Thyroid gland (tissue), 4 donors: ENCODE data around the gene STAP2. TPM values are rescaled to one million over a fixed set of nuclear protein-coding genes. Genes with fewer than 3 reads are reported as not detected.
A peak's percentile ranks its signal among the peaks of the same experiment; 100 is the strongest.

Experiments used
- DNase-seq, 2 donors: peaks; one replicate each; pipeline ENCODE4 v3.0.0-alpha.2; 2019
- H3K27ac ChIP-seq, 3 donors: fragments of 200-600 bp; sonication (generic); 1 replicate in 2 of 3; 2 replicates in 1 of 3; pipeline ENCODE4 v1.5.1; 2016 to 2019; ENCODE audit warnings: mild to moderate bottlenecking in 1 of 3, moderate library complexity in 1 of 3
- H3K27me3 ChIP-seq: fragments of 200-600 bp; sonication (generic); one replicate; pipeline ENCODE4 v1.5.1; 2019
- H3K36me3 ChIP-seq, 2 donors: fragments of 200-600 bp; sonication (generic); one replicate each; pipeline ENCODE4 v1.5.1; 2016 to 2019
- H3K4me1 ChIP-seq, 2 donors: fragments of 200-600 bp; sonication (generic); one replicate each; pipeline ENCODE4 v1.5.1; 2017 to 2019
- H3K4me3 ChIP-seq, 3 donors: fragments of 200-600 bp; sonication (generic); replicated peaks in 1 of 3; 1 replicate in 2 of 3; 2 replicates in 1 of 3; pipeline ENCODE4 v1.5.1; 2016; ENCODE audit warnings: mild to moderate bottlenecking in 1 of 3
- H3K9me3 ChIP-seq: fragments of 200-600 bp; sonication (generic); one replicate; pipeline ENCODE4 v1.5.1; 2017
- CTCF ChIP-seq, 6 experiments: fragments of 200-600 bp in 3 of 6; fragments of 450-650 bp in 3 of 6; sonication (generic) in 3 of 6; IDR thresholded peaks; one replicate each; pipeline ENCODE4 v1.5.1; 2016 to 2019; ENCODE audit warnings: antibody characterized with exemption in 6 of 6, mild to moderate bottlenecking in 2 of 6, inconsistent platforms in 1 of 6, moderate library complexity in 1 of 6
- POLR2A ChIP-seq, 2 donors: fragments of 450-650 bp; IDR thresholded peaks; one replicate each; pipeline ENCODE4 v1.6.1; 2017; ENCODE audit warnings: antibody characterized with exemption in 2 of 2, mild to moderate bottlenecking in 2 of 2, moderate library complexity in 1 of 2
- WGBS, 2 donors: methylation state at CpG; one replicate each; pipeline ENCODE4 v1.1.5; 2017; 5-methylcytosine and 5-hydroxymethylcytosine counted together
- intact Hi-C: fragments of 100-400 bp; cut with DNase I; formaldehyde crosslinking; loops from one replicate; pipeline ENCODE4 v1.15.1; 2023
- total RNA-seq, 4 donors: library from RNA; depleted of rRNA; stranded (reverse); fragments of >200 nt; gene quantifications; one replicate each; pipeline ENCODE4 v1.2.3, GENCODE V29; 2016

The STAP2 gene
- total RNA-seq, 4 donors from 2014 or later, result 12.1 to 50.6 (median 29.7) TPM

- Histone ChIP-seq H3K27me3 (no peaks in the 10 kb centered on the region), H3K9me3 (no peaks in the 10 kb centered on the region), H3K4me1 (no peaks in the 10 kb centered on the region), H3K36me3 (peaks cover 28 to 33% of the 10 kb centered on the region in 2 donors), H3K27ac (no peak overlapping the region), H3K4me3 (no peak overlapping the region)
- intact Hi-C loops, result no loop called here
- DNase-seq, result no peak
- no peak for TF ChIP-seq CTCF (IDR thresholded peaks at IDR 0.05)
- TF ChIP-seq POLR2A (IDR thresholded peaks at IDR 0.05), result no peak
- WGBS, 2 donors, result 83 to 89% methylated on average over 8 to 12 of the region's 23 CpGs
These were observed 18.6 kb upstream of the STAP2 start for GRCh38 chr19:4357095-4357797.

- H3K27me3 ChIP-seq, result no peaks in the 10 kb centered on the region
- H3K4me3 ChIP-seq, result no peak overlapping the region
- TF ChIP-seq POLR2A (IDR thresholded peaks at IDR 0.05) (no peak), CTCF (IDR thresholded peaks at IDR 0.05) (no peak)
- no peaks in the 10 kb centered on the region for H3K9me3 ChIP-seq
- peaks cover 8 to 11% of the 10 kb centered on the region in 2 donors for H3K36me3 ChIP-seq
- DNase-seq, result no peak
- intact Hi-C loops, result no loop called here
- H3K27ac ChIP-seq, result no peak overlapping the region
- H3K4me1 ChIP-seq, result no peaks in the 10 kb centered on the region
- WGBS, 2 donors, result 85 to 100% methylated on average over 6 to 7 of the region's 17 CpGs
These were observed 16.3 kb upstream of the STAP2 start for GRCh38 chr19:4354897-4355296.

GRCh38 chr19:4354282-4354681 lies 15.7 kb upstream of the STAP2 start:
- 91 to 95% methylated on average over 5 to 12 of the region's 12 CpGs for WGBS, 2 donors
- TF ChIP-seq POLR2A (IDR thresholded peaks at IDR 0.05) (no peak), CTCF (IDR thresholded peaks at IDR 0.05) (no peak)
- Histone ChIP-seq H3K4me1 (no peaks in the 10 kb centered on the region), H3K9me3 (no peaks in the 10 kb centered on the region), H3K4me3 (no peak overlapping the region), H3K27me3 (no peaks in the 10 kb centered on the region), H3K36me3 (peaks cover 2 to 5% of the 10 kb centered on the region in 2 donors), H3K27ac (no peak overlapping the region)
- no peak for DNase-seq
- intact Hi-C loops, result no loop called here

- no peaks in the 10 kb centered on the region for H3K27me3 ChIP-seq
- H3K9me3 ChIP-seq, result no peaks in the 10 kb centered on the region
- TF ChIP-seq CTCF (IDR thresholded peaks at IDR 0.05) (peak; percentile 39 to 92 (median 71)), POLR2A (IDR thresholded peaks at IDR 0.05) (no peak)
- H3K4me1 ChIP-seq, result no peaks in the 10 kb centered on the region
- WGBS, 2 donors, result 36 to 40% methylated on average over 8 to 9 of the region's 9 CpGs
- intact Hi-C loops, result no loop called here
- H3K27ac ChIP-seq, result no peak overlapping the region
- peak; percentile 37 to 45 for DNase-seq
- no peak overlapping the region for H3K4me3 ChIP-seq
- no peaks in the 10 kb centered on the region for H3K36me3 ChIP-seq
These were observed 14.1 kb upstream of the STAP2 start for GRCh38 chr19:4352701-4353121.

GRCh38 chr19:4350726-4351125 lies 12.1 kb upstream of the STAP2 start:
- TF ChIP-seq CTCF (IDR thresholded peaks at IDR 0.05) (no peak), POLR2A (IDR thresholded peaks at IDR 0.05) (no peak)
- intact Hi-C loops, result no loop called here
- Histone ChIP-seq H3K9me3 (no peaks in the 10 kb centered on the region), H3K4me3 (no peak overlapping the region), H3K36me3 (no peaks in the 10 kb centered on the region), H3K27ac (no peak overlapping the region), H3K4me1 (no peaks in the 10 kb centered on the region), H3K27me3 (no peaks in the 10 kb centered on the region)
- WGBS, 2 donors, result 95% methylated on average over 9 of the region's 9 CpGs
- DNase-seq, result no peak
